ENCODE results near the gene RPL35. TPM values are rescaled to one million over a fixed set of nuclear protein-coding genes. Genes with fewer than 3 reads are reported as not detected.
A peak's percentile ranks its signal among the peaks of the same experiment; 100 is the strongest.

The RPL35 gene
- total RNA-seq, 1 donor from 2014 or later = 2,123 TPM

DNA sequence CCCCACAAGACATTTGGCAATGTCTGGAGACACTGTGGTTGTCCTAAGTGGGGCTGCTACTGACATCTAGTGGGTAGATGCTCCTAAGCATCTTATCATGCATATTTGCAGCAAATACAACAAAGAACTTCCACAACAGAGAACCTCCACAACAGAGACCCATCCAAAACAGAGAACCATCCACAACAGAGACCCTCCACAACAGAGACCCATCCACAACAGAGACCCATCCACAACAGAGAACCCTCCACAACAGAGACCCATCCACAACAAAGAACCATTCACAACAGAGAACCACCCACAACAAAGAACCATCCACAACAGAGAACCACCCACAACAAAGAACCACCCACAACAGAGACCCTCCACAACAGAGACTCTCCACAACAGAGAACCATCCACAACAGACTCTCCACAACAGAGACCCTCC, 33.0 kb upstream of the RPL35 start:
- no peak overlapping the region for H3K27ac ChIP-seq
- DNase-seq (ENCODE audit: low spot score in 2 of 2) = no peak
- H3K9me3 ChIP-seq = no peaks in the 10 kb centered on the region
- H3K27me3 ChIP-seq = no peaks in the 10 kb centered on the region
- peak in 1 of 3 experiments; percentile 12 for TF ChIP-seq CTCF (IDR thresholded peaks at IDR 0.05)
- H3K36me3 ChIP-seq = peaks cover 61 to 84% of the 10 kb centered on the region in 2 donors
- intact Hi-C loops (cut with DNase I) = no loop called here
- H3K4me3 ChIP-seq = no peak overlapping the region
- no peaks in the 10 kb centered on the region for H3K4me1 ChIP-seq

DNA sequence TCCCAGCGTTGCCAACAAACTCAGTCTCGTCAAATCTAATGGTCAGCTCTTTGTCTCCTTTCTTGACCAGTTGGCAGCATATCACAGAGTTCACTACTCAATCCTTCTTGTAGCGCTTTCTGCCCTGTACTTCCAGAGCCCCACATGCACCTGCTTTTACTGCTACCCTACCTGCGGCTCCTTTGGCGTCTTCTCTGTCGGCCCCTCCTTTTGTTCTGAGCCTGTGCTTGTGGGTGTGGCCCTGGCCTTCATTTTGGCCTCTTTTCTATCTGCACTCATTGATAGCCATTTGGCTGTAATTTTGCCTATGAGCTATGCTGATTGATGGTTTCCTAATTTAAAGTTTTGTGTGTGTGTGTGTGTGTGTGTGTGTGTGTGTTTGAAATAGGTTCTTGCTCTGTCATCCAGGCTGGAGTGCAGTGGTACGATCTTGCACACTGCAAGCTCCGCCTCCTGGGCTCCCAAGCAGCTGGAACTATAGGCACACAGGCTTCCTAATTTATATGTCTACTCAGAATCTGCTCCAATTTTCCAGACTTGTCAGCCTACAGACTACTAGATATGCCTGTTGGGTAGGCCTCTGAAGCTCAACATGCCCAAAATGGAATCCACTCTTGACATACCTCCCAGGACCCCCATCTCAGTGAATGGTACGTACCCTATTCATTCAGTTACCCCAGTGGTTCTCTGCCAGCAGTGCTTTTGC, 32.4 kb upstream of the RPL35 start:
- H3K4me3 ChIP-seq = no peak overlapping the region
- no peaks in the 10 kb centered on the region for H3K4me1 ChIP-seq
- H3K27me3 ChIP-seq = no peaks in the 10 kb centered on the region
- no peak overlapping the region for H3K27ac ChIP-seq
- peaks cover 61 to 83% of the 10 kb centered on the region in 2 donors for H3K36me3 ChIP-seq
- no peaks in the 10 kb centered on the region for H3K9me3 ChIP-seq
- intact Hi-C loops (cut with DNase I) = no loop called here
- no peak for DNase-seq (ENCODE audit: low spot score in 2 of 2)
- no peak for TF ChIP-seq CTCF (IDR thresholded peaks at IDR 0.05)

- DNase-seq (ENCODE audit: low spot score in 2 of 2) = no peak
- Histone ChIP-seq H3K9me3 (no peaks in the 10 kb centered on the region), H3K36me3 (peaks cover 75 to 90% of the 10 kb centered on the region in 2 donors), H3K27me3 (no peaks in the 10 kb centered on the region), H3K27ac (no peak overlapping the region), H3K4me1 (no peaks in the 10 kb centered on the region), H3K4me3 (no peak overlapping the region)
- no peak for TF ChIP-seq CTCF (IDR thresholded peaks at IDR 0.05)
- intact Hi-C loops (cut with DNase I) = no loop called here
Measured at GRCh38 chr9:124890179-124890578, 28.4 kb upstream of the RPL35 start.

- DNase-seq (ENCODE audit: low spot score in 2 of 2) = no peak
- H3K36me3 ChIP-seq = peaks cover 83 to 87% of the 10 kb centered on the region in 2 donors
- no peak overlapping the region for H3K4me3 ChIP-seq
- H3K4me1 ChIP-seq = no peaks in the 10 kb centered on the region
- intact Hi-C loops (cut with DNase I) = no loop called here
- no peaks in the 10 kb centered on the region for H3K27me3 ChIP-seq
- TF ChIP-seq CTCF (IDR thresholded peaks at IDR 0.05) = no peak
- H3K27ac ChIP-seq = no peak overlapping the region
- H3K9me3 ChIP-seq = no peaks in the 10 kb centered on the region
Measured at GRCh38 chr9:124889006-124889405, 27.2 kb upstream of the RPL35 start.

GRCh38 chr9:124887832-124888231, 26.1 kb upstream of the RPL35 start:
- intact Hi-C loops (cut with DNase I) = no loop called here
- H3K36me3 ChIP-seq = peaks cover 86 to 89% of the 10 kb centered on the region in 2 donors
- no peaks in the 10 kb centered on the region for H3K27me3 ChIP-seq
- H3K27ac ChIP-seq = no peak overlapping the region
- no peak for DNase-seq (ENCODE audit: low spot score in 2 of 2)
- no peaks in the 10 kb centered on the region for H3K9me3 ChIP-seq
- no peak overlapping the region for H3K4me3 ChIP-seq
- no peaks in the 10 kb centered on the region for H3K4me1 ChIP-seq
- TF ChIP-seq CTCF (IDR thresholded peaks at IDR 0.05) = no peak

Measured in ascending aorta (tissue), 2 donors.